Measurements from ENCODE around the gene POLDIP3.
A peak's percentile ranks its signal among the peaks of the same experiment; 100 is the strongest.

The POLDIP3 gene

DNA sequence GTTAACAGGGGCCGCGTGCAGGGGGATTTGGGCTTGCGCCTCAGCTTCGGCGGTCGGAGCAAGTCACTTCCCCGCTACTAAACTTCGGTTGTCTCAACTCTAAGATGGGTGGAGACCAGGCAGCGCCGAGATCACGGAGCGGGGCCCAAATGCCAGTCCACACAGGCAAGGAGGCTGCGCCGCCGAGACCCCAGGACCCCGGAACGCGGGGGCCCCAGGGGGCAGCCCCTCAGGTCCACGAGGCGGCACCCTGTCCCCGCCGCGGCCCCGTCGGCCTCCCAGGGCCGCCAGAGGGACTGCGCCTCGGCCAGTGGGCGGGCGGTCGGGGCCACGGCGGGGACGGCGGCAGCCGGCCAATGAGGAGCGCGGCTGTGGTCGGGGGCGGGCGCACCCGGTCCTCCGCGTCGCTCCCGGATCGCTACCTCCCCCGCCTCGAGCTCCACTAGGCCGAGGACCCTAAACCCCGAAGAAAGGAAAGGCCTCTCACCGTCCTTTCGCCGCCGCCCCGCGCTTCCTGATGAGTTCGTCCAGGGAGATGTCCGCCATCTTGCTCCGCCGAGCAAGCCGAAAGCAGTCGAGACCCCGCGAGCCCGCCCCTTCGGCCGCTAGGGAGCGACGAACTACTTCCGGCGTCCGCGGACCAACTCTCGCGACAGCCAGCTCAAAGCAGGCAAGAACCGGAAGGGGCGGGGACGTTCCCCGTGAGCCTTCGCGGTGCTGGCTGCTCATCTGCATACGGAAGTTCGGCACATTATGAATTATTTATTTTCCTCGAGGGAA is at the start of gene POLDIP3:
Gene POLDIP3 (minus strand): TSS at position 572 of the 780 bp plus-strand sequence. CDS start 26 bp downstream, at position 546.
- DNase-seq: peak; percentile 96

DNA sequence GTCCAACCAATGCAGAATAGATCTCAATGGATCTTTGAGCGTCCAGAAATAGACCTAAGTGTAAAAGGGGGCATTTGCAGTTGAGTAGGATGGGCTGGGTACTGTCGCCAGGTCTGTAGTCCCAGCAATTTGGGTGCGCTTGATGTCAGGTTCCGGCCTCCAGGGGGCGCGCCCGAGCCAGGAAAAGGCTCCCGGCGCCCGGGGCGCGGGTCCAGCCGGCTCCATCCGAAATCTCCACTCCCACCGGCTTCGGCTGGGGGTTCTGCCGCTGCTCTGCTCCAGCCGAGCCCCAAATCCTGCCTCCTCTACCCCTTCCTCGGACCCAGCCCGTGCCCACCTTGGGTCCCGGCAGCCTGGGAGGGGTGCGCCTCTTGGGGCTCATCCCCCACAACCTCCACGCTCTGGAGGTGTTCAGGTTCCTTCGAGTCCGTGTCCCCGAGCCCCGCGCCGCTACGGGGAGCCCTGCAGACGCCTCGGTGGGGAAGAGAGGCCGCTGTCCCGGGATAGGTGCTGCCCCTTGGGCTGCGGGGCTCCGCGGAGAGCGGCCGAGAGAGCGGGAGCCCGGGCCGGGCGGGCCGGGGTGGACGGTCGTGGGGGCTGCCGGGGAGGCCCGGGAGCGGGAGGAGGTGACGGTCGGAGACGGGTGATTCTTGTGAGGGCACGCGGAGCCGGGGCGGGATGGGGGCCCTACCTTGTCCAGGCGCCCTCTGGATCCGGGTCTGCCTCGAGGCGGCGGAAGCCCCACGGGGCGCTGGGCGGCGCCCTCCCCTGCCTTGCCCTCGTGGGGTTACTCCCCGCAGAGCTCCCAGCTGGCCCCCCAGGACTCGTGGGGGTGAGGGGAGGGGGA is 47.5 kb upstream of the POLDIP3 start:
- DNase-seq: peak; percentile 20

- DNase-seq: no peak
Observed at GRCh38 chr22:42656578-42656977, 41.9 kb upstream of the POLDIP3 start.

- peak; percentile 86 for DNase-seq
Observed at GRCh38 chr22:42655693-42656092, 41.0 kb upstream of the POLDIP3 start.

DNA sequence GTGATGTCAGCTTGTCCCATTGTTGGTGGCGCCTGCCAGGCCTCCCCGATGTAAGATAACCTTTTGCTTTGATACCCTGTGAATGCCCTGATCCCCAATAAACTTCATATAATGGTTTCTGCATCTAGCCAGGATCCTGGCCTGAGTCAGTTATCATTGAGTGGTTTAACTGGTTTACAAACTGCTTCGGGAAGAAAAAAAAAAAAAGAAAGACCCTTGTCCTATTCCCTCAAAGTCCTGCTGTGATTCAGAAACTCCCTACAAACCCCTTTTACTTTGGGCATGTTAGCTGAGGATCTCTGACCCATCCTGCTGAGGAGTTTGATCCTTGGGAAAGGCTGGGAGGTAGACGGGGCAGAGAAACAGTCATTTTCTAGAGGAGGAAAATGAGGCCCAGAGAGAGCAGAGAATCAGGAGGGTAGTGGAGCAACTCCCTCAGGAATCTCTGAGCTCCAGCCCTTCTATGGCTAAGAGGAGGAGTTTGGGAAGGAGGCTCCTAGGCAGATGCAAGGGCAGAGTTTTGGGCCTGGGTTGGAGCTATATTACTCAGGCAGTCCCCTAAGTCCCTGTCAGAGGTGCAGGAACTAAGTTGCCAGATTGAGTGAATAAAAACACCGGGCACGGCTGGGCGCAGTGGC is 39.9 kb upstream of the POLDIP3 start:
- no peak for DNase-seq

GRCh38 chr22:42653999-42654398 is 39.3 kb upstream of the POLDIP3 start:
- DNase-seq: no peak

DNA sequence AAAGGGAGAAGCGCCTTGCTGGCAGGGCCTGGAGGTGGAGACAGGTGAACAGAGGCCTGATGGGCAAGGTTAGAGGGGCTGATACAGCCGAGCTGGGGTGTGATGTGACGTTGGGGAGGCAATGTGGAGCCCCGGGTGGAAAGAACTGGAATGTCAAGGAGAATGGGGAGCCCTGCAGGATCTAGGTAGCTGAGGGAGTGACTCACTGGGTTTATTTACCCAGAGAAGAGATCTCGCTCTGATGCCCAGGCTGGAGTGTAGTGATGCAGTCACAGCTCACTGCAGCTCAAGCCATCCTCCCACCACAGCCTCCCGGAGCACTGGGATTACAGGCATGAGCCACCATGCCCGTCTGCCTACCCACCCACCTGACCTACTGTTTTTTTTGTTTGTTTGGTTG is 36.5 kb upstream of the POLDIP3 start:
- DNase-seq: no peak

DNA sequence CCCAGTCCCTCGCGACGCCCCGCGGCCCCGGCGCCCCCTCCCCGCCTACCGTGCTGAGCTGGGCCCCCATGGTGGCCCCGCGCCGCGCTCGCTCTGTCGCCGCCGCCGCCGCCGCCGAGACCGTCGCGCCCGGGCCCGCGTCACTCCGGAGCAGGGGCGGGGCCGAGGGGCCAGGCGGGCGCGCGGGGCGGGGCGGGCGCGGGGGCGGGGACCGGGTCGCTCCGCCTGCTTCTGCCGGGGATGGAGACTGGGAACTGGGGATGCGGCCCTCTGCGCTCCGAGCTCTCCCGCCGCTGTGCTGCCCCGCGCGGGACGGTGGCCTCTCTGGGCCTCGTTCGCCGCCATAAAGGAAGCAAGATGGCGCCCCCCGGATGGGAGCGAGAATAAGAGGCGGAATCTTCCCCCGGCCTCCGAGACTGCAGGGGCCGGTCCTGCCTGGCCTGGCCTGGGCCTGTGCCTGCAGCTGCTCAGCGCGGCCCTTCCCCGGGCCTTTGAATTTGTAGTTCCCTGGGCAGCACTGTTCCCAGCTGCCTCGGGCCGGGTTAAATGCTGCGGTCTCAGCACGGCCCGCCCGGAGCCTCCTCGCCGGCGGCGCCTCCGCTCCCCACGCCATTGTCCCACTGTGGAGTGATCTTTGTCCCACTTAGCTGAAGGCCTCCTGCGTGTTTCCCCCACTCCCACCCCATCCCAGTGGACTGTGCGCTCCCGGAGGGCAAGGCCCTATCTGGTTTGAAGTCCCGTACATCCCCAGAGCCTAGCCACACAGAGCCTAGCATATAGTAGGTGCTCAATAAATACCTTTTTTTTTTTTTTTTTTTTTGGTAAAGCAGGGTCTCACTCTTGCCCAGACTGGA is 34.8 kb upstream of the POLDIP3 start, which contains the start of gene CYB5R3:
Gene CYB5R3 (minus strand): TSS at position 147 of the 854 bp plus-strand sequence. CDS start 77 bp downstream, at position 70.
- peak; percentile 55 for DNase-seq

DNA sequence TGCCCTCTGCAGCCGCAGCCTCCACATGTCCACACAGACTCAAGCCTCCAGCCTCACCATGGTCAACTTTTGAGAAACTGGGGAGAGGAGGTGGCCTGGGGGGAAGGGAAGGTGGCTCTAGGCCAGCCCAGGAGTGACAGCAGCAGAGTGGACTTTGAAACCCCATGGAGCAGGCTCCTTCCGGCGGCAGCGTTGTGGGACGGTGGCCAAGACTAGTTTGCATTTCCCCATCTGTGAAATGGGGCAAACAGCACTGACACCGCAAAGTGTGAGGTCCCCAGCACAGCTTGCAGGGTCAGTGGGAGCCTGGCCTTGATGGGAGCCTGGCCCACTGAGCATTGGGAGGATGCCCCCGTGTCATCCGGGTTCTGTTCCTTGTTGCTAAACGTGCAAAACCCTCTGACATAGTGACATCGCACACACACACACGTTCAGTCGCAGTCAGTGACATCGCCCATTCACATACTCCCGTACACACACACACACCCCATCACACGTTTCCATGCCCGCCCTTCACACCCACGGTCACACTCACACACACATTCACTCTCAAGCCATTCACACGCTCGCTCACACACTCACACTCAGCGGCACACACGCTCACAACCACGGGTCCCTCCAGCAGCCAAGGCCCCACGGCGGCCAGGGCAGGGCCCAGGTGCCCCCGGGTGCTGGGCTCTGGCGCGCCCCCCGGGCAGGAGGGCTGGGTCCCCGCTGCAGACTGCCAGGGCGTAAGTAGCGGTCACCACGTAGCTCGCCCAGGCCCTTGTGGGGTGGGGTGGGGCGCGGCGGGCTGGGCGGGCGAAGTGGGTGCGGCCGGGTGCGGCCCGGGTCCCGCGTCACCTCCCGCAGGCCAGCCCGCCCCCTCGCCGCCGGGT is 33.9 kb upstream of the POLDIP3 start:
- DNase-seq: no peak

DNA sequence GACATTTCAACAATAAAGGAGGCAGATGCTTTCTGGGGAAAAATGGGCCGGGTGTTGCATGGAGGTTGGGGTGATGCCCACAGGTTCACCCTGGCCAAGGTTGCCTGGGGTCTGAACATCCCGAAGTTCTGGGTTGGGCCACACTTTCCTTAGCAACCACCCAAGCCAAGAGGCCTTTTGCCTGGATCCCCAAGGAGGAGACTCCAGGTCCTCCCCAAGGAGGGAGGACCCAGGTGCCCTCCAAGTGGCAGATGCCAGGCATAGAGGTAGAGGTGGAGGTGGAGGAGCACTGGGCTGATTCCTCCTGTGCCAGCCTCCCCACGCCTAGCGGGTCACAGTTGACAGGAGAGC is 33.3 kb upstream of the POLDIP3 start:
- no peak for DNase-seq

- no peak for DNase-seq
Observed at GRCh38 chr22:42646569-42647525, 32.2 kb upstream of the POLDIP3 start.

GRCh38 chr22:42645938-42646568 is 31.4 kb upstream of the POLDIP3 start:
- no peak for DNase-seq

DNA sequence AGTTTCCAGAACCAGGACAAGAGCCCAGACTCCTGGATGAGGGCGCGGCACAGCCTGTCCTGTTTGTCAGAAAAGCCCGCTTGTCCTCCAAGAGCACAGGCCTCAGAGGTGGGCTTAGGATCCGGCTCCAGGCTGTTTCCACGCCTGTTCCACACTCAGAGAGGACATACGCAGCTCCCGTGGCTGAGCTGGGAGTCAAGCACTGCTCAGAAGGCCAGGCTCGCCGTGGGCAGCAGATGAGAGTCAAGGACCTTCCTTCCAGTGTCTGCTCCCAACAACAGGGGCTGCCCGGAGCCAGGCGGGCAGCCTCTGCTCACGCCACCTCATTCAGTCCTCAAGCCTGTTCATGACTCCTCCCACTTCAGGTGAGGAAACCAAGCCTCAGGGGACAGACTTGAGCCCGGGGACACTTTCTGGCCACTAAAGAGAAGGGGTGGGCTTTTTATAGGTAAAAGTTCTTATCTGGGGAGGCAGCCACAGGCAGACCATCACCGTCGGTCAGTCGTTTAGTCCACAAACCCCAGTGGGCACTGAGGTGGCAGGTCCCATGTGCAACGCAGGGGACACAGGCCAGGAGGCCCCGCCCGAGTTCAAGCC is 30.8 kb upstream of the POLDIP3 start:
- no peak for DNase-seq

GRCh38 chr22:42644422-42645340 is 30.0 kb upstream of the POLDIP3 start:
- no peak for DNase-seq

GRCh38 chr22:42643634-42644421 is 29.1 kb upstream of the POLDIP3 start:
- DNase-seq: no peak

DNA sequence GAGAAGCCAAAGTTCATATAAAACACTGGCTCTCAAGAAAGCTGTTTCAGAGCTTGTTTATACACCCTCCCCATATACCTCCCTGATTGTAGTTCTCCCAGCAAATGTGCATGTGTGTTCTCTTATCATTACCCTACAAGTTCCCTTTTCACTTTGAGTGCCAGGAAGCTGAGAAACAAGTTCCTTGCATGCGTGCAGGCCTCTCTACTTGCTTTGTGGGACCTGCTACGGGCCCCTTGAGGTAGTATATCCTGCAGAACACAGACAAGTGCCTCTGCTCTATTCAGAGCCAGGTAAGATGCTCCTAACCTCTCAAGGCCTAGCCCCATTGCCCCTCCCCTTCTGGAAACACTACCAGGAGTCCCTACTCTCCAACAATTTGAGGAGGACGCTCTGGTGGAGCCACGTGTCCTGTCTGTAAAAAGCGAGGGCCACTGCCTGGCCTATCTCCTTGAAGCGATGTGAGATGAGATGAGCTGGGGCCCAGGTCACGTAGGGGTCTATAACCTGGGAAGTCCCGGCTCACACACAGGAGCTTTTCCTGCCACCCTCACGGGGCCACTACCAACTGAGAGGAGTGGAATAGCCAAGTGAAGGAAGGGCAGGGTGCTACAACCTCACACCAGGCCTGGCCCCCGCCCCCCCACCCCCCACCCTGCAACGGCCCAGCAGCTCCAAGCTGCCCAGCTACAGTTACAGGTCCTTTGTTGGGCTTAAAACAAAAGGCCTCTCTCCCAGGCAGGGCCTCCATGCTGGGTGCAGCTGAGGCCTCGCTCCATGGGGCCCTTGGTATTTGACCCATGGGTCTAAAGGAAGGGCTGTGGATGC is 28.3 kb upstream of the POLDIP3 start:
- DNase-seq: no peak
